ENCODE results near the gene LRRK2.

GRCh38 chr12:40226705-40227104 lies 1.9 kb downstream of the LRRK2 start:
- TF ChIP-seq CTCF (IDR thresholded peaks at IDR 0.05) (no peak), POLR2A (IDR thresholded peaks at IDR 0.05) (no peak), EP300 (IDR thresholded peaks at IDR 0.05) (no peak), POLR2AphosphoS5 (IDR thresholded peaks at IDR 0.05) (no peak)

Data from suprapubic skin (tissue), 4 donors.